Adrenal gland (tissue), 5 donors: ENCODE results near the gene CHST11.

Source experiments
- CTCF ChIP-seq, 6 experiments: fragments of 450-650 bp in 4 of 6; fragments of 200-600 bp in 2 of 6; sonication (generic) in 1 of 6; IDR thresholded peaks; 1 replicate in 5 of 6; 2 replicates in 1 of 6; pipeline versions ENCODE4 v1.5.1 to v1.8.0; 2016 to 2021; ENCODE audit warnings: antibody characterized with exemption in 6 of 6, mild to moderate bottlenecking in 2 of 6, moderate library complexity in 1 of 6
- POLR2A ChIP-seq, 2 donors: fragments of 450-650 bp; IDR thresholded peaks; one replicate each; pipeline ENCODE4 v1.6.1; 2017; ENCODE audit warnings: antibody characterized with exemption in 2 of 2, mild to moderate bottlenecking in 2 of 2, moderate library complexity in 1 of 2
- donor health status: DM: no; HTN: no; CAD: no.

GRCh38 chr12:104526320-104526719, 69.6 kb downstream of the CHST11 start:
- TF ChIP-seq CTCF (IDR thresholded peaks at IDR 0.05) = no peak
- TF ChIP-seq POLR2A (IDR thresholded peaks at IDR 0.05) = no peak
